Activated CD8-positive, alpha-beta memory T cell treated with anti-CD3 and anti-CD28 coated beads for 4 hours (primary cell): ENCODE results near the gene ELMO1.

ENCODE experiments used
- DNase-seq, 2 donors: peaks; one replicate each; pipeline ENCODE4 v3.0.0-alpha.2; 2020; ENCODE audit warnings: low read depth in 2 of 2

The ELMO1 gene

DNA sequence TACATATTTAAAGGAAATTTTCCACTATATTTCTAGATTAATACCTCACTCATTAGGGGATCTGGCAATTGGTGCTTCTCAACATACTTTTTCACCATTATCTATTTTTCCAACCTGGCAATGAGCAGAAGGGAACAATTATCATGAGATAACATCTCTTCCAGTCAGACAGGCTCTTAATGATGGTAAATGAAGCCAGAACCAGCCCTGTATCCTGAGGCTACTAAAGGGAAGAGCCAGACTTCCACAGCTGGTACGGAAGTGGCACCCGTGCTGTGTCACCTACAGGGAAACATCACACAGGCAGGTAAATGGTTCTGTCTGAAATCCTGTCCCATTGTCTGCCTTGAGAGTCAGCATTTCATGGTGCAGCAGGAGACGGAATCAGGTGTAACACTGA, 75.9 kb downstream of the ELMO1 start:
- no peak for DNase-seq

GRCh38 chr7:37371755-37372154, 76.9 kb downstream of the ELMO1 start:
- DNase-seq: no peak

DNA sequence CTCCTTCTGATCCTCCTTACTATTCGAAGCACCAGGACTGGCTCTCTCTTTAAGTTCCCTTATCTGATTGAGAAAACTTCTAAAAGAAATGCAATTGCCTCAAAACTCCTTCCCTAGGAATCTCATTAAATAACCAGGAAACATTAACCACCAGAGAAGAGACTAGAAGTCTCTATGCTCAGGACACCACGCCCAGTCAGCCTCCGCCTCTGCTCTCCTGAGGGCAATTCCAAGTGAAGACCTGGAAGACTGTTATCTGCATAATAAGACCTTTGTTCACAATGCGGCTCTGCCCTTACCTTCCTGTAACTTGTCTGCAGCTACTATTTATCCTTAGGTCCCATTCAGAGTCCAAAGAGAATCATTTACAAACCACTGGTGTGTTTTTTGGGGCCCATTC, 78.8 kb downstream of the ELMO1 start:
- DNase-seq: no peak

GRCh38 chr7:37368540-37368939, 80.1 kb downstream of the ELMO1 start:
- DNase-seq: no peak

DNA sequence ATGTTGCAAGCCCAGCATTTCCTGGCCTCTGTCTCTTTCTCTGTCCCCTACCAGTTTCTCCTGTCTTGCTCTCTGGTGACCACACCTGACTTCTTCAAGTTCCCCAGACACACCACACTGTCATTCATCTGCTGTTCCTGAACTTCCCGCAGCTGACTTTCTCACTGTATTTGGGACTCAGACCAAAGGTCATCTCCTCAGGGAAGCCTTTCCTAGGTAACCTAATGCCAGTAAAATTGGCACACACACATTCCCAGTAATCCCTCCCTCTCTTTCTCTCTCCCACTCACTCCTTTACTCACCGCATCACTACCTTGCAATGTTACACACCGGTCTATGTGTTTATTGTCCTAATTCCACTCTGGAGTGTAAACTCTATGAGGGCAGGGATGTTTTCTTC, 81.7 kb downstream of the ELMO1 start:
- DNase-seq: no peak

GRCh38 chr7:37366445-37366844, 82.2 kb downstream of the ELMO1 start:
- DNase-seq: no peak

DNA sequence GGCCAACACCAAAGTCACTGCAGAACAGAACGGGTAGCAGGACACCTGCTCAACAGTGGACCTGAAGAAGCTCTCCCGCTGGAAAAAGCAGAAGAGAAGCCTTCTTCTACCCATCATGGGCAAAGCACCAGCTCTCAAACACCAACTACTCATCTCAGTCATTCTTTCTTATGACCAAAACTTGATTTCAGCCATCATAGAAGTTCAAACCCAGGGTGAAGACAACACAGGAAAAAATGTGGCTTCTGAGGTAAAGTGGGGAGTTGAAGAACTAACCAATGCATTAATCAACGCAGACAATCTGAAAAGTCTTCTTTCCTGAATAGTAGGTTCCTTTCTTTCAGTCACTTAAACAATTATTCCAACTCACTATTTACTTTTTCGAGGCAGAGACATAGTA, 83.3 kb downstream of the ELMO1 start:
- DNase-seq: no peak

- DNase-seq: no peak
These were observed 83.8 kb downstream of the ELMO1 start for GRCh38 chr7:37364856-37365255.

DNA sequence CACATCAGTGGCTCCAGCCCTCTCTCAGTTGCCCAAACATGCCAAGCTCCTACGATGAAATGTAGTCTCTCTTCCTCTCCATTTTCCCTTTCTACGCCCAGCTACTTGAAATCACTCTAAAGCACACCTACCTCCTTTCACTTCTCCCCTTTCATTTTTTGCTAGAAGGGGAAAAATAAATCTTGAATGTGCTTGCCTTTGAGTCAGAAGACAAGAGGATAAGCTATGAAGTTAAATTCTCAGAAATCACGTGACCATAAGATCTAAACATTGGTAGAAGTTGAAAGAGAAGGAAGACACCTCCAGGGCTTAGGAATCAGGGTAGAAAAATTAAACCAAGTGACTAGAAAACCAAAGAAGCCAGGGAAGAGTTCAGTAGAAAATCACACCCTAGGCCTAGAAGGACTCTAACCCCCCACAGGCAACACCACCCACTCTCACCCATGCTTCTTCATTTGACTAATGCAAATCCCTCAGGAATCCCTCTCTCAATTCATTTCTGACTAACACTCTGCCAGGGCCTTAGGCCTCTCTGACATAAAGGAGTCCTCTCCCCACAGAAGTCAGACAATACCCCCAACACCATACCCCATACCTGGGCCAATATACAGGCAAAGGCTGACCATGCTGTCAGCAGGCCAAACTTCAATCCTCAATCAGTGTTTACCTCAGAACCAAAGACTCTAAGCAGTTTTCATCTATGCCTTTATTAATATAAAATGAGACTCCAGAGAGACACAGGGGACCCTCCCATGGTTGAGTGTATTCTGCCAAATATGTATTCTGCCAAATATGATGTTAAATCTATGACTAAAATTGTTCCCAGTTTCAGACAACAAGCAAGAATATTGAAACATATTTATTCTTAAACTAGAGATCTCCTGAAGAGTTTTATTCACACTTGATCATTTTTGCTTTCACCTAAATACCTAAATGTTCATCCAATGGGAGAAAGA, 84.8 kb downstream of the ELMO1 start:
- no peak for DNase-seq

DNA sequence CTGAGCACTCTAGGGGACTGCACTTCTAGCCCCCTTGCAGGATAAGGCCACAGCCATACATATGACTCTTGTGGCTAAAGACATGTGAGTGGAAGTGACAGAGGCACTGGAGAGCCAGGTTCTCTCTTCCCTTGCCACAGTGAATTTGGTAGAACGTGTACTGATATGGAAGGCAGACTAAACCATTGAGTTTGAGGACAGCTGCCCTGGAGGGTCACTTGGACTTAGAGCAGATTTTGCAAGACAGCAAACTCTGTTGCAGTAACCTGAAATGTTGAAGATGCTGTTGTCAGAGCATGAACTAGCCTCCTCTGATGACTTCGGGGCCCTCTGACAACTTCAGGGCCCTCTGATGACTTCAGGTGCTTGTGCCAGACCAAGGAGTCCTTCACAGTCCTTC, 85.9 kb downstream of the ELMO1 start:
- no peak for DNase-seq

GRCh38 chr7:37360484-37360883, 88.2 kb downstream of the ELMO1 start:
- DNase-seq: no peak

- DNase-seq: no peak
These were observed 88.8 kb downstream of the ELMO1 start for GRCh38 chr7:37359662-37360444.

DNA sequence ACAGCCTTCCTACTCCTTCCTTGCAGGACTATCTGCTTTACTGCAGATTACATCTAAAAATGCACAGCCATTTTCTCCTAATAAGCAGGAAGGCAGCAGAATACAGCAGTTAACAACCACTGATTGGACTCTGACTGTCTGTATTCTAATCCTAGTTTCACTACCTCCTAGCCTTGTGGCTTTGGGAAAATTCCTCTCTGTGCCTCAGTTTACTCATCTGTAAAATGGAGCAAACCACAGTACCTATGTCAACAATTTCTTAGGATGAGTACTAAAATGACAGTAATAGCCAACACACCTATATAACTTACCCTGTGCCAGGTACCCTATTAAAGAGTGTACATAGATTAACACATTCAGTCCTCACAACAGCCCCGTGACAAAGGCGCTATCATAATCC, 89.5 kb downstream of the ELMO1 start:
- DNase-seq: no peak

DNA sequence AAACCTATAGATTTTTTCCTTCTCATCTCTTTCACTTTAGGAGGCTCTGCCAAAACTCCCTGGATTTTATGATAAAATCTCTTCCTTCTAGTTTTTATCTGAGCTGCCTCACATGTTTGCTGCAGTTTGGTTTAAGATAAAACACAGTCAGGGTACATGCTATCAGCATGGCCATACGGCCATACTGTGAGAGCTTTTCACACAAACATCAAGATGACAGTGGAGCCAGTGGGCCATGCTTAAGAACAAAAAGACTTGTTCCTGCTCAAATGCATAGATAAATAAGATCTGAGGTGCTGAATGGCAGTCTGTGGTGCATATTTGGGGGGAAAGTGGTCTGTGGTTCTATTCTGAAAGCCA, 91.0 kb downstream of the ELMO1 start:
- no peak for DNase-seq

- no peak for DNase-seq
These were observed 91.6 kb downstream of the ELMO1 start for GRCh38 chr7:37356911-37357636.

- DNase-seq: no peak
These were observed 94.0 kb downstream of the ELMO1 start for GRCh38 chr7:37354656-37355131.

DNA sequence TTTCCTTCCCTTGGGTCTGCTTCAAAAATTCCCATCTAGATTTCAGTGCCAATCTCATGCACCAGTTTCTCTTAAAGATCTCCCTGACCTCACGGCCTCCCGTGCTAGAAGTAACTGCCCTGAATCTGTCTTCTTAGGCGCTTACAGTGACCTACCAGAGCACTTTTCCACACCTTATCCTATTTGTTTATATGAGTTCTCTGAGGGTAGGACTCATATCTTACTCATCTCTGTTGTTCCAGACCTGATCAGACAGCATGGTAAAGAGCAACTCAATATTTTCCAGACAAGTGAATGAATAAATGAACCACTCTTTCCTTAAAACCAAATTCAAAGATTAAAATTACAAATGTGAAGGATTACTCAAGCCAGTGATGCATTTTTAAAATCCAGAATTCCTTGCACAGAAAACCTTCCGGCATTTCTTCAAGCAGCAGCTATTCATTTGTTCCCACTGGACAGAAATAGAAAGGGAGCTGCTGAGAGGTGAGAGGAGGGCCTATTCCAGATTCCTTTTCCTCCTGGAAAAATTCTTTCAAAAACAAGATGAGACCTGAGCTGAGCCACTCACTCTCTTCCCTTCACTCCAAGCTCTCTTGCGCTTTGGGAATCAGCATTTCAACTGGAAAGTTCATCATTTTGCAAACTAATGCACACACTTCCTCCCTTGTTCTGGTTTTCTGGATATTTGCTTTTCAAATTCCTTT, 94.6 kb downstream of the ELMO1 start:
- no peak for DNase-seq

- peak in 1 of 2 donors; percentile 61 for DNase-seq
These were observed 95.4 kb downstream of the ELMO1 start for GRCh38 chr7:37352974-37353948.

DNA sequence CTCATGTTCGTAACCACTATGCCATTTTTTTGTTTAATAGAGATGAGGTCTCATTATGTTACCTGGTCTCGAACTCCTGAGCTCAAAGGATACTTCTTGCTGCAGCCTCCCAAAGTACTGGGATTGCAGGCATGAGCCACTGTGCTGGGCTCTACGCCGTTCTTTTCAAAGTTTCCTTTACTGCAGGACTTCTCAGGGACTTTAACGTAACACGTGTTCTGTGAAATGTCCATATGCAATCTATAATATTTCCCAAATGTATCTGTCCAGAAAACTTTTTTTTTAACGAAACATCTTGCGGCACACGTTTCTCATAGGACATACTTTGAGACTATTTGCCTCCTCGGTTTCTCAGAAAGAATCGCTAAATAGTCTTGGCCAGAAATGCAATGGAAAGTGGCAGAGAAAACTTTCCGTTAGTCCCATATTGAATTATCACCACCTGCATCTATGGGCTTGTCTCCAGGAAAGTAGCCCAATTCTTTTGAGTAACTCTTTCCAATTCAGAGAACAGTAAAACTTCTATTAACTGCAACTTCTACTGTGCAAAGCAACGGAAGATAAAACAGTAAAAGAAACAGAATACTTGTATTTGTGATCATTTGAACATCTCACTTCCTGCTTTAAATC, 96.3 kb downstream of the ELMO1 start:
- DNase-seq: no peak

- no peak for DNase-seq
These were observed 96.9 kb downstream of the ELMO1 start for GRCh38 chr7:37351716-37352115.
